Adipocyte (in vitro differentiated cells): ENCODE data around the gene BCAR3.
"Not testable (repeated sequence)": the region's sequence is repeated elsewhere in the genome, so short reads cannot be mapped to it uniquely, and the experiment has no call there.

ENCODE experiments used
- DNase-seq: peaks from one replicate; pipeline ENCODE4 v3.0.0-alpha.2; 2015; ENCODE audit warnings: low read depth
- H3K27me3 ChIP-seq: replicated peaks from 2 replicates; pipeline ENCODE4 v1.7.0; 2013; ENCODE audit warnings: mild to moderate bottlenecking, low read length, moderate library complexity; ENCODE audit not compliant: control insufficient read depth, insufficient read depth
- H3K36me3 ChIP-seq: 2 replicates; pipeline ENCODE4 v1.7.0; 2013; ENCODE audit warnings: low read length, mild to moderate bottlenecking, moderate library complexity; ENCODE audit not compliant: control insufficient read depth, insufficient read depth, severe bottlenecking
- H3K4me1 ChIP-seq: 2 replicates; pipeline ENCODE4 v1.7.0; 2013; ENCODE audit warnings: mild to moderate bottlenecking, low read length, moderate library complexity; ENCODE audit not compliant: control insufficient read depth, insufficient read depth
- H3K4me3 ChIP-seq: 2 replicates; pipeline ENCODE4 v1.7.0; 2013; ENCODE audit warnings: mild to moderate bottlenecking, low read length, moderate library complexity
- H3K9ac ChIP-seq: 2 replicates; pipeline ENCODE4 v1.7.0; 2013; ENCODE audit warnings: mild to moderate bottlenecking, low read length, moderate library complexity
- H3K9me3 ChIP-seq: 2 replicates; pipeline ENCODE4 v1.7.0; 2013; ENCODE audit warnings: mild to moderate bottlenecking, low read length, moderate library complexity; ENCODE audit not compliant: control insufficient read depth

The BCAR3 gene

DNA sequence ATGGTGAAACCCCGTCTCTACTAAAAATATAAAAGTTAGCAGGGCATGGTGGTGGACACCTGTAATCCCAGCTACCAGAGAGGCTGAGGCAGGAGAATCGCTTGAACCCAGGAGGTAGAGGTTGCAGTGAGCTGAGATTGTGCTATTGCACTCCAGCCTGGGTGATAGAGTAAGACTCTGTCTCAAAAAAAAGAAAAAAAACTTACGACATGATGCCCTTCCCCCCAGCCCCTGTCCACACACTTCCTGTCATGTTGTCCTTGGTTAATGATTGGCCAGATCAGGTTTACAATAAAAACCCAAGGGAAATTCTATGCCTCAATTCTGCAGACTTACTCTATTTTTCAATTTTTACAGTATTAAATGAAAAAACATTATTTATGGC lies 90.4 kb downstream of the BCAR3 start:
- peaks cover 53% of the 10 kb centered on the region for H3K36me3 ChIP-seq
- peaks cover 38% of the 10 kb centered on the region for H3K4me1 ChIP-seq
- not testable (repeated sequence) for H3K27me3 ChIP-seq, H3K4me3 ChIP-seq, DNase-seq, H3K9ac ChIP-seq, H3K9me3 ChIP-seq

DNA sequence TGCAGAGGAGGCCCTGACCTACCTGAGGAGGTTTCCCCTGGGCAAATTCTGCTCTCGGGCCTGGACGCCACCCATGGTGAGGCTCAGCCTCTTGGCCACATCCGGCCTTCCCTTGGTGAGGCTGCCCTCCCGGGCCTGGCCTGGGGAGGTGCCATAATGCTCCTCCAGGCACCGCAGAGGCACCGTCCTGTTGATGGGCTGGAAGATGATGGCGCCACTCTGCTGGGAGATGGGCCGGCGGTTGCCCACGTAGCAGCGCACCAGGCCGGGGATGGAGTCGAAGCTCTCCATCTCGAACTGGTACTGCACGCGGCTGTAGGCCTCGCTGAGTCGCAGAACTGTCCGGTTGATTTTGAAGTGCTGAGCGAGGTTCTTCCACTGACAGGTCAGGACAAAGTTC lies 92.7 kb downstream of the BCAR3 start:
- H3K27me3 ChIP-seq, result no peaks in the 10 kb centered on the region
- H3K9me3 ChIP-seq, result no peaks in the 10 kb centered on the region
- H3K36me3 ChIP-seq, result peaks cover 58% of the 10 kb centered on the region
- no peak overlapping the region for H3K4me3 ChIP-seq
- H3K9ac ChIP-seq, result no peak overlapping the region
- peaks cover 39% of the 10 kb centered on the region for H3K4me1 ChIP-seq
- DNase-seq, result no peak

DNA sequence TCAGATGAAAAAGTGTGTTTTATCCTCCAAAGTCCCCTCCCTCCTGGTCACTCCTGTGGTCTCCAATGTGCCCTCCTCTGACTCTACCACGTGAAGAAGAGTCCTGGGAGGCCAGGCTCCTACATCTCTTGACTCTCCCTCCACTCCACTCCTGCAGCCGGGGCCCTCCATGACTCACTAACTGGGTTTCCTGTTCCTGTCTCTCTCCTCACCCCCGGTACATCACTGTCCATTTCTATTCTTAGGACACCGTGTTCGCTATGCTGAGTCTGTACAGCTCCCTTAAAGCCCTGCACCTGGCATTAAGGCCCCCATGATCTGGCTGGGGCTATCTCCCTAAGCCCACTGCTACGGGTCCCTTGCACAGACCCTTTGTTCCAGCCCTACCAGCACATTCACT lies 93.4 kb downstream of the BCAR3 start:
- no peak for DNase-seq
- Histone ChIP-seq H3K9me3 (no peaks in the 10 kb centered on the region), H3K9ac (no peak overlapping the region), H3K4me1 (peaks cover 43% of the 10 kb centered on the region), H3K4me3 (no peak overlapping the region), H3K36me3 (peaks cover 65% of the 10 kb centered on the region), H3K27me3 (no peaks in the 10 kb centered on the region)

DNA sequence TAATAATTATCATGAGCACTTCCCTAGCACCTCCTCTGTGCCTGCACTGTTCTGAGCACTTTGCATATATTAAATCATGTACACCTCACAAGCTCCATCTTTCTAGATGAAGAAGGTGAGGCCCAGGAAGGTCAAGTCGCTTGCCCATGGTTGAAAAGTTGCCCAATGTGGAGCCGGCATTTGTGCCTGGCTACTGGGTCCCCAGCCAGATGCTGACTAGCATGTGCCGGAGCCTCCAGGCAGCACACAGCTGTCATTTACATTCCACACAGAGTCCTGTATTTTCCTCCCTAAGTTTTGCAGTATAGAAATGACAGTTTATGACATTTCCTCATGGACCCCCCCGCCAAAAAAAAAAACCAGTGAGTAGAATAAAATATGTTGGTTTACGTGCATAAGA lies 94.3 kb downstream of the BCAR3 start:
- Histone ChIP-seq H3K27me3 (no peaks in the 10 kb centered on the region), H3K4me1 (peaks cover 43% of the 10 kb centered on the region), H3K36me3 (peaks cover 74% of the 10 kb centered on the region), H3K9ac (no peak overlapping the region), H3K9me3 (no peaks in the 10 kb centered on the region), H3K4me3 (no peak overlapping the region)
- no peak for DNase-seq

DNA sequence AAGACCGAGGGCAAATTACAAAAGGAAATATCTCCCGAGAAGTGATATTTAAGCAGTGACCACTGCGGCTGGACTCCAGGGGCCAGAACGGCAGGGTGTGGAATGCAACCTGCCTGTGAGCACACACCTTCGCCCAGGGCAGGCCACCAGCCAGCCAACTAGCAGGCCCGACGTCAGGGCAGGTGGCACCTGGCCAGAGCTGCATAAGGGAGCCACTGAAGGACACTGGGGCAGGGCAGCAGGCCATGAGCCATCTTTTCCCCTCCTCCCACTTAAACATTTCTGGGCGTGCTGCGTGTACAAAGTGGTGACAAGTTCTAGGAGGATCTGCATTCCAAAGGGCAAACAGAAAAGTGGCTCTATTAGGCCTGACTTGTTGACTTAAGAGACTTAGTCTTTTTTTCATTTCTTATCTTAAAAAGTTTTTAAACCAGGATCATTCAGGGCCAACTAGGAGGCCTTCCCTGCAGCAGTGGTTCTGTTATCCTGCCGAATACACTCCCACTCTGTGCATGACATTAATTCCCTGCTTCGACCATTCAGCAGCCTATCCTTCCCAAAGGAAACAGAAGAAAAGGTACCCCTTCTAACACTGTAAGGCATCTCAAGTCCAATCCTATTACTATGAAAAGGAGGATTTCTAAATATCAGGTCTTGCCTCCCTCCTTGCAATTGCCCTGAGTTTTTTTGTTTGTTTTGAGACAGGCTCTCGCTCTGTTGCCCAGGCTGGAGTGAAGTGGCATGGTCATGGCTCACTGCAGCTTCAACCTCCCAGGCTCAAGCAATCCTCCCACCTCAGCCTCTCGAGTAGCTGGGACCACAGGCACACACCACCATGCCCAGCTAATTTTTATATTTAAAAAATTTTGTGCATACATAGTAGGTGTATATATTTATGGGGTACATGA lies 96.3 kb downstream of the BCAR3 start:
- H3K4me1 ChIP-seq, result peaks cover 39% of the 10 kb centered on the region
- no peak for DNase-seq
- H3K4me3 ChIP-seq, result peak overlapping the region; percentile 51
- peak overlapping the region; percentile 62 for H3K9ac ChIP-seq
- H3K9me3 ChIP-seq, result no peaks in the 10 kb centered on the region
- H3K27me3 ChIP-seq, result no peaks in the 10 kb centered on the region
- peaks cover 81% of the 10 kb centered on the region for H3K36me3 ChIP-seq

DNA sequence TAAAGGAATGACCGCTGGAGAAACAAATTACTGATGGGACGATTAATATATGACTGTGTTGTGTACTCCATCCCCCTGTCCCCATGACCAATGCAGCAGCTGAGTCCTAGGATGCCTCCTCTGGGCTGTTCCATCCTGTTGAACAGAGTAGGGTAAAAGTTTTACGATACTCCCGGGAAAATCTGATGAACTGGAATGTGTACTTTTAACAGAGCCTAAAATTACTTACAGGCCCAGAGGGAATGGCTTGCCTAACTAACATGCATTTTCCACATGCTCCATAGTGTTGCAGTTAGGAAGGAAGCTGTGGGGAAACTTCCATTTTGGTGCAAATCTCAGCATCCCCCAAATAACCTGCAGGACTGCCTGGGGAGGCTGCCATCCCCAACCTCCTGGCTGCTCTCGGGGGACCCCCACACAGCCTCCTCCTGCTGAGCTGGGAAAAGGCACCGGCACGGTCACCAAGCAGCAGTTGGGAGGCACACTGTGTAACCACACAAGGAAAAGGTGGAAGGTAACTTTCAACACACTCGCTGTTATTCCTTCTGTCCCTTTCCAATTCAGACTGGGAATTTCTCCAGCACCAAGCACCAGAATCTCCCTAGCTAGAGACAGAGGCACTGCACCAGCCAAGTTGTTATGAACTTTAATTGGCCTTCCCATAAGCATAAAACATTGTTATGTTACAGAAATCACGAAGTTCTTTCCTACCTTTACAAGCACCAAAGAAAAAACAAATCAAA lies 97.2 kb downstream of the BCAR3 start:
- H3K9me3 ChIP-seq, result no peaks in the 10 kb centered on the region
- peak overlapping the region; percentile 51 for H3K4me3 ChIP-seq
- H3K36me3 ChIP-seq, result peaks cover 80% of the 10 kb centered on the region
- H3K27me3 ChIP-seq, result no peaks in the 10 kb centered on the region
- DNase-seq, result no peak
- H3K9ac ChIP-seq, result peak overlapping the region; percentile 62
- H3K4me1 ChIP-seq, result peaks cover 48% of the 10 kb centered on the region

DNA sequence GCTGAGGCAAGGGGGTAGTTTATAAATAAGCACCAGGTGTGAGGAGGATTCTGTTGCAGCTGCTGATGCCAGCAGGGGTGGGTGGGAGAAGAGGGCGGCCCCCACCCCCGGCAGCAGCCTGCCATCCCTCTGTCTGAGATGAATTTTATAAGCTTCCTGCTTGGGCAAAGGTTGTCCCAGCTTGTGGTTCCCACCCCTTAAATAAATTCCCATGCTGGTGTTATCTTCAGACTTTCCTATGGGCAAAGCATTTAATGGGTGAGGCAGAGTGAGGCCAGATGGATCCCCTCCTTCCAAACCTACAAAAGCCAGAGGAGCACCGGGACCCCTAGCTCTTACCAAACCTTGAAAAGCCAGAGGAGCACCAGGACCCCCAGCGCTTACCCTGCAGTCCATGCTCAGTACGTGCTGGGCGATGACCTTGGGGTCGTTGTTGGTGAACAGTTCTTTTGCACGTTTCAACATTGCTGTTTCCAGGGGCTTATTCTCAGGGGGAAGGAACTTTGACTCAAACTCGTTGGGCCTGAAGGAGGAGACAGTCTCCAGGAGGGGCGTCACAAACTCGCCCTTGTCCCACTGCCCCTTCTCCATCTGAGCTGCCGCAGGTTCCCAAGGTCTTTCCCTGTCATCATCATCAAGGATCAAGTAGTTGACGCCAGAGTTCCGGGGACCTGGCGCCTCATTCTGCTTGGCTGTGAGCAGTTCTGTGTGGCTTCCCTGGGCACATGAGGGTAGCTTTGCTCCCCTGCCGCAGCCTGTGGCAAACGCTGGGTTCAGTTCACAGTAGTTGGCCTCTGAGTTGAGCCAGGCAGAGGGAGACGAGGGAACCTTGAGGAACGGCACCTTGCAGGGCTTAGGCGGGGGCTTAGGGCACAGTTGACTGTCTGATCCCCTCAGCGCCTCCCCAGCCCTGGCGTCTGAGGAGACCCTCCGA lies 99.5 kb downstream of the BCAR3 start:
- peaks cover 44% of the 10 kb centered on the region for H3K4me1 ChIP-seq
- DNase-seq, result no peak
- peaks cover 73% of the 10 kb centered on the region for H3K36me3 ChIP-seq
- no peaks in the 10 kb centered on the region for H3K9me3 ChIP-seq
- H3K27me3 ChIP-seq, result no peaks in the 10 kb centered on the region
- no peak overlapping the region for H3K4me3 ChIP-seq
- no peak overlapping the region for H3K9ac ChIP-seq

DNA sequence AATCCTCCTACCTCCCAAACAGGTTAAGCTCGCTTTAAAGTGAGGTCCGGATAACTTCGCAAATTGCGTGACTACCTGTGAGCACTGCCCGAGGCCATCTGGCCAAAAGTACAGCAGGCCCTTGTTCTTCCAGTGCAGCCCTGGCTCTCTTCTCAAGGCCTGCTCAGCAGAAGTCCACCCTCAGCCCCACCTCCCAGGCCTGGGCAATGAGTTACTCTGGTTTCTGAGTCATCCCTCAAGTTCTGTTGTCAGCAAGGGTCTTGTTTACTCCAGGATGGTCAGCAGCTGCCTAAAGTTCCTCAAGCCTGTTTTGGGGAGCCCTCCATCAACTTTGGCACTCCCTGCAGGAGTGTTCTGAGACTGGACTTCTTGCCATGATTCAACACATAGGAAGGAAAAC lies 101.7 kb downstream of the BCAR3 start:
- H3K27me3 ChIP-seq, result no peaks in the 10 kb centered on the region
- DNase-seq, result peak; percentile 82

DNA sequence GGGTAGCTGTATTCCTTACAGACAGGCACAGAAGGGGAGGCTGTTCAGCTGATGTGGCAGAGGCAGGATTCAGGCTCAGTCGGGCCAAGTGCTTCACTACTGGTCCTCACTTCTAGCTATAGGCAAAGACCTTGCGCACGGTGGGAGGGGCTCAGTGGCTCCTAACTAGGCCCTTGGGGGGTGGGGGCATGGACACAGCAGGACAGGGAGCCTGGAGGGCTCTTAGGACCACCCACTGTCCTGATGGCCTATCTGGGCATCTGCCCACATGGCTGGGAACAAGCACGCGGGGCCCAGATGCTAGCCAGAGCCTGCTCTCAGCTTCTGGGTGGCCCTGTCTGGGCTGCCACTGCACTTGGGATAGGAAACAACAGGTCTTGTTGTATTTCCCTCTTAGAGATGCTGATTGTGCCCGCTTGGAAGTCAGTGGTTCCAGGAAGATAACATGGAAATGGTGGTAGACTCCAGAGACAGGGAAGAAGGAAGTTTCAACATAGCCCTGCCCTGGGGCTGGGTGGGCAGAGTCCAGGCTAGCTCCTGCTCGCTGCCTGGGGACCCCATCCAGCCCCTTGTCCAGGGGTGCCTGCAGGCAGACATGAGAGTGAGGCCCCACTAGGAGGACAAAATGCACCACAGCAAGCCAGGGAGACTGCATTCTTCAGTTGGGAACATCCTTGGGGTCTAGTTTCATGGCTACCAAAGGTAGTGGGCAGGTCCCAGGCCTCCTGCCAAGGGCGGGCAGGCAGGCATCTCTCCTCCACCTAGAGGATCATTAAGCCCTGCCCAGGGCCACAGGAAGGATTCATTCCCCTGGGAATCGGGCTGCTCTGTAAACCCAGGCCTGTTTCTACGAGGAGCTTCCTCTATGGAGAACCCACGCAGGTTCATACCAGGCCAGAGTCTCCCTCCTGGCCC lies 102.5 kb downstream of the BCAR3 start:
- H3K36me3 ChIP-seq, result peaks cover 88% of the 10 kb centered on the region
- no peaks in the 10 kb centered on the region for H3K9me3 ChIP-seq
- peak overlapping the region; percentile 63 for H3K9ac ChIP-seq
- H3K4me1 ChIP-seq, result peaks cover 34% of the 10 kb centered on the region
- DNase-seq, result no peak
- no peaks in the 10 kb centered on the region for H3K27me3 ChIP-seq
- no peak overlapping the region for H3K4me3 ChIP-seq

More for the DNA sequence above, 101.7 kb downstream of the BCAR3 start:
- peaks cover 41% of the 10 kb centered on the region for H3K4me1 ChIP-seq
- peak overlapping the region; percentile 63 for H3K9ac ChIP-seq
- no peaks in the 10 kb centered on the region for H3K9me3 ChIP-seq
- no peak overlapping the region for H3K4me3 ChIP-seq
- peaks cover 81% of the 10 kb centered on the region for H3K36me3 ChIP-seq

DNA sequence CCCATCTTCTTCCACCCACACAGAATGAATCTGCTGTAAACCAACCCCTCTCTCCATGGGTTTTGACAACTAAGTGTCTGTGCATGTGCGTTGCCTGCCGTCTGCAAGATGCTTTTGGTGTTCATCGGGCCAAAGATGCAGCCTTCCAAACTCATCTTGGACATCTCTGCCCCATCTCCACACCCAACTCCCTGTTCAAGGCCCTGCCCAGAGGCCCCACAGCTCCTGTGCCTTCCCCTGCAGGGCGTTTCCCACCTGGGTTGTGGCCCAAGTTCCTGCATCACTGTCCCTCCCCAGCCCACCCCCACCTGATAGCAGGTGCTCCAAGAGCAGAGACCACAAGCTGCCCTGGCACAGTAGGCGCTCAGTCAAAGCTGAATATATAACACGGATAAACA lies 103.2 kb downstream of the BCAR3 start:
- Histone ChIP-seq H3K36me3 (peaks cover 89% of the 10 kb centered on the region), H3K9ac (no peak overlapping the region), H3K9me3 (no peaks in the 10 kb centered on the region), H3K4me3 (no peak overlapping the region), H3K4me1 (peaks cover 27% of the 10 kb centered on the region), H3K27me3 (no peaks in the 10 kb centered on the region)
- no peak for DNase-seq
